T-helper 9 cell (primary cell): ENCODE results near the gene ITIH1.
"Not testable (repeated sequence)": the region's sequence is repeated elsewhere in the genome, so short reads cannot be mapped to it uniquely, and the experiment has no call there.

ENCODE experiments used
- DNase-seq: peaks from one replicate; pipeline ENCODE4 v3.0.0-alpha.2; 2020
- total RNA-seq, 2 donors: gene quantifications; one replicate each; lab custom pipeline; 2026; lab: John Stamatoyannopoulos, UW

ITIH1 gene
- total RNA-seq: 0 reads per million in 2 donors

DNA sequence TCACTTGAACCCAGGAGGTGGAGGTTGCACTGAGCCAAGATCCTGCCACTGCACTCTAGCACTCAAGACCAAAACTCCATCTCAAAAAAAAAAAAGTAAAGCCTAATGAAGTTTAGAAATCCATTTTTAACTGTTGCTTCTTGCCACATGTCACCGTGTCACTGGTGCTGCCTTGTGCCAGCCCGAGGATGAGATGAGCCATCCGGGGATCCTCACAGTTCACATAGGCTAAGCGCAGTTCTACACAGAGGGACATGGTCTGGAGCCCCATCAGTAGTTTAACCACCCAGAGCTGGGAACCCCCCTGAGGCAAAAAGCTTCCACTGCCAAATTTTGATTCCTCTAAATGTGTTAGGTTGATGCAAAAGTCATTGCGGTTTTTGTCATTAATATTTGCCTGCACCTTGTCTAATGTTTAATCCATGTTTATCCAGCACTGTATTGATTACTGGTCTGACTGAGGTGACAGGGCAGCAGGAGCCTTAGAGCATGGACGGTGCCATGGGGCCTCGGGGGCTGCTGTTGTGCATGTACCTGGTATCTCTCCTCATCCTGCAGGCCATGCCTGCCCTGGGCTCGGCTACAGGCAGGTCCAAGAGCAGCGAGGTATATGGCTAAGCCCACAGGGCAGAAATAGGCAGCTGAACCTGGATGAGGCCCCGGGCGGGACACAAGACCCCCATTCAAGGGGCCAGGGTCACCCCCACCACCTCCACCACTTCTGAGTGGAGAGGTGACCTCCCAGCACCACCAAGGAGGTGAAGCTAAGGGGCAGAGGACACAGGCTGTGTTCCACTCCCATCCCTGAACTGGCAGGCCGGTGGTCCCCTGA lies at the start of gene ITIH1:
Gene ITIH1 (plus strand): TSS at position 473 of the 832 bp plus-strand sequence. CDS start 17 bp downstream, at position 490.
- no peak for DNase-seq

DNA sequence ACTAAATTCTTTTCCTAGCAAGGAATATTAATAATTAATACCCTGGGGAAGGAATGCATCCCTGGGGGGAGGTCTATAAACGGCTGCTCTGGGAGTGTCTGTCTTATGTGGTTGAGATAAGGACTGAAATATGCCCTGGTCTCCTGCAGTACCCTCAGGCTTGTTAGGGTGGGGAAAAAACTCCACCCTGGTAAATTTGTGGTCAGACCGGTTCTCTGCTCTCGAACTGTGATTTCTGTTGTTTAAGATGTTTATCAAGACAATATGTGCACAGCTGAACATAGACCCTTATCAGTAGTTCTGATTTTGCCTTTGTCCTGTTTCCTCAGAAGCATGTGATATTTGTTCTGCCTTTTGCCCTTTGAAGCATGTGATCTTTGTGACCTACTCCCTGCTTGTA lies 48.6 kb upstream of the ITIH1 start:
- DNase-seq: not testable (repeated sequence)

DNA sequence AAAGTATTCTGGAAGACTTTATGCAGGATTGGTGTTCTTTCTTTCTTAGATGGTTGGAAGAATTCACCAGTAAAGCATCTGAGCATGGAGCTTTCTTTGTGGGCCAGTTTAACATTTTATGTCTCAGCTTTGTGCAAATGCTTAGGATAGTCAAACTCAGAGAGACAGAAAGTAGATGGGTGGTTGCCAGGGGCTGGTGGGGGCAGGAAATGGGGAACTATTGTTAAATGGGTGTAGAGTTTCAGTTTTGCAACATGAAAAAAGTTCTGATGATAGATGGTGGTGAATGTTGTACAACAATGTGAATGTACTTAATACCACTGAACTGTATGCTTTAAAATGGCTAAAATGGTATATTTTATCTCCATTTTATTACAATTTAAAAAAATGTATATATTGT lies 46.7 kb upstream of the ITIH1 start:
- no peak for DNase-seq

- DNase-seq: no peak
Observed at GRCh38 chr3:52731590-52731989, 45.8 kb upstream of the ITIH1 start.

DNA sequence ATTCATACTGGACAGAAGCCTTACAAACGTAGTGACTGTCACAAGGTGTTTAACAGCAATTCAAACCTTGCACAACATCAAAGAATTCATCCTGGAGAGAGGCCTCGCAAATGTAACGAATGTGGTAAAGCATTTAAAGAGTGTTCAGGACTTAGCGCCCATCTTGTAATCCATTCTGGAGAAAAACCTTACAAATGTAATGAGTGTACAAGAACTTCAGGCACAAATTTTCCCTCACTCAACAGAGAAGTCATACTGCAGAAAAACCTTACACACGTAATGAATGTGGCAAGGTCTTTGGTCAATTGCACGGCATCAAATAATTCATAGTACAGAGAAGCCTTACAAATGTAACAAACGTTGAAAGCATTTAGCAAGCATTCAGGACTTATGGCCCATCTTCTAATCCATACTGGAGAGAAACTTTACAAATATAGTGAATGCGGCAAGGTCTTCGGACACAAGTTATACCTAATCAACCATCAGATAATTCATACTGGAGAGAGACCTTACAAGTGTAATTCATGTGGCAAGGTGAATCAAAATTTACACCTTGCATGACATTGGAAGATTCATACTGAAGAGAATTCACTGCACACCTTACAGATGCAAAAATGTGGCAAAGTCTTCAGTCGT lies 44.0 kb upstream of the ITIH1 start:
- DNase-seq: no peak

DNA sequence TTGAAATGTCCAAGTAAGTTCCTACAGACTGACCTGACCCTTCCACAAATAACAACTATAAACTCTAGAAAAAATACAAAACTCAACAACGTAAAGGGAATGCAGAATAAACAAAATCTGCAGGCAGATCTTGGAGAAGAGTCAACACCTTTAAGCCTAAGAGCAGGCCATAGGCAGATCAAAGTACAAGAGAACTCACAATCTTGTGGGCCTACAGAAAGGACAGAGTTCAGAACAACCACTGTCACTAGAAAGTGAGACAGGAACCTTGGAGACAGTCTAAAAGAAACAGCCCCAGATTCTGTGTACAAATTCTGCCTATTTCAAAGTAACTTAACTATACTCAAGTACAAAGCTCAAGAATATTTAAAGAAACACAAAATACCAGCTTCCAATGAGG lies 37.7 kb upstream of the ITIH1 start:
- no peak for DNase-seq

GRCh38 chr3:52742418-52743041 lies 34.9 kb upstream of the ITIH1 start:
- DNase-seq: no peak

- DNase-seq: no peak
Observed at GRCh38 chr3:52743152-52743551, 34.2 kb upstream of the ITIH1 start.

- no peak for DNase-seq
Observed at GRCh38 chr3:52743721-52744120, 33.7 kb upstream of the ITIH1 start.

- no peak for DNase-seq
Observed at GRCh38 chr3:52752045-52752660, 25.2 kb upstream of the ITIH1 start.

DNA sequence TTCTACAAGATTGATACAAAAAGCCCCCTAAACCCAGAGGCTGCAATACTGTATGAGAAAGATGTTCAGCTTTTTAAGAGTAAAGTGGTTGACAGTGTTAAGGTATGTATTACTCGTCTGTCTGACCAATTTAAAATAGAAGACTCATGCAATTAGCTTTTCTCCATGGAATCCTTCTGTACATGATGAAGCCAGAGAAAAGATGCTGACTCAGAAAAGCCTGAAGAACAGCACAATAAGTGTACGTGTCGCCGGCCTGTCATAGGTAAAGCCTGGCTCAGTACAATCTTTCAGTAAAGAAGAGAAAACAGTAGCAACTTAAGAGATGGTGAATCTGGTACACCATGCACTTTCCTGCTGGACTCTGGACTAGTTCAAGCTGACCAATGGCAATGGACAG lies 23.0 kb upstream of the ITIH1 start:
- DNase-seq: no peak

GRCh38 chr3:52756141-52756540 lies 21.3 kb upstream of the ITIH1 start:
- no peak for DNase-seq

- no peak for DNase-seq
Observed at GRCh38 chr3:52763466-52763865, 13.9 kb upstream of the ITIH1 start.

DNA sequence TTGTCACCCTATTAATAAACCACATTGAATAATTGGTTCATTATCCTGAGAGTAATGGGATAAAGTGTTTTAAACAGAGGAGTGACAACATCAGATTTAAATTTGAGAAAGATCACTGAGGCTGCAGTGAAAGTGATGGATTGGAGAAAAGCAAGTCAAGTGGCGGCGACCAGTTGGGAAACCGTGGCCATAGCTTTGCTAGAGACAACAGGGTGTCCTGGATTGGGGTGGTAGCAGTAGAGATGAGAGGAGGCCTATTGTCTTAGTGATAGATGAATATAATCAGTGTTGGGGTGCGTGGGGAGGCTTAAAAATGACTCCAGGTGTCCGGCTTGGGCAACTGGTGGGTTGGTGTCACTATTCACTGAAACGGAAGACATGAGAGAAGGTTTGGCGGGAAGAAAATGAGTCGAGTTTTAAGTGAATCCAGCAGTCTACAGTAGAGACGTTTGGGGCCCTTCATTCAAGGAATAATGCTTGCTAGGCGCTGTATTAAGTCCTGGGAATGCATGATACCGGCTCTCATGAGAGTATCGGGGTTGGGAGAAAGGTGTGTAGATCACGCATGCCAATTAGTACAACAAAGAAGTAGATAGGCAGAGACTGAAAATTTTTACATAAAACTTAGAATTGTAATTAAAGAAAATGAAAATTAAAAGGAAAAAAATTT lies 7.5 kb upstream of the ITIH1 start:
- no peak for DNase-seq

- peak; percentile 54 for DNase-seq
Observed at GRCh38 chr3:52770496-52771333, 6.7 kb upstream of the ITIH1 start, which contains the start of gene NEK4. Gene NEK4 (minus strand): TSS chr3:52770940. CDS start chr3:52770746, 194 bp downstream.

DNA sequence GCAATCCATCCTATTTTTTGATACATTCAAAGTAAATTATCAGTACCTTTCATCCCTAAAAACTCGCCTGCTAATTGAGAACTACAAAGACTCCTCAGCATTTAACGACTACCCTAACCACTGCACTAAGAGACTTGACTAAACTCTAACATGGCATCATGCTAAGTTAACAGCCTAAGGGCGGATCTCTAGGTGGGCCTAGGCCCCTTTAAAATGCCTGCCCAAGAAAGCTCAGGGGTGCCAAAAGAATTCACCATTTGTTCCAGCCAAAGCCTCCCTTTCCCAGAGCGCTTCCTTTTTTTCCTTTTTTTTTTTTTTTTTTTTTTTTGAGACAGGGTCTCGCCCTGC lies 6.1 kb upstream of the ITIH1 start:
- no peak for DNase-seq

DNA sequence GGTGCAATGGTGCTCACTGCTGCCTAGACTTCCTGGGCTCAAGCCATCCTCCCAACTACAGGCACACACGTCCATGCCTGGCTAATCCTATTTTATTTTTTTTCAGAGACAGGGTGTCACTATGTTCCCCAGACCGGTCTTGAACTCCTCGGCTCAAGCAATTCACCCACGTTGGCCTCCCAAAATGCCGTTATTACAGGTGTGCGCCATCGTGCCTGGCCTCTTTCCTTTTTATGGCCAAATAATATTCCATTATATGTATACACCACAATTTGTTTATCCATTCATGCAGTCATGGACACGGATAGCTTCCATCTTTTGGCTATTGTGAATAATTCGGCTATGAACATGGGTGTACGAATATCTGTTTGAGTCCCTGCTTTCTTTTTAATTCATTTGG lies 5.7 kb upstream of the ITIH1 start:
- no peak for DNase-seq

DNA sequence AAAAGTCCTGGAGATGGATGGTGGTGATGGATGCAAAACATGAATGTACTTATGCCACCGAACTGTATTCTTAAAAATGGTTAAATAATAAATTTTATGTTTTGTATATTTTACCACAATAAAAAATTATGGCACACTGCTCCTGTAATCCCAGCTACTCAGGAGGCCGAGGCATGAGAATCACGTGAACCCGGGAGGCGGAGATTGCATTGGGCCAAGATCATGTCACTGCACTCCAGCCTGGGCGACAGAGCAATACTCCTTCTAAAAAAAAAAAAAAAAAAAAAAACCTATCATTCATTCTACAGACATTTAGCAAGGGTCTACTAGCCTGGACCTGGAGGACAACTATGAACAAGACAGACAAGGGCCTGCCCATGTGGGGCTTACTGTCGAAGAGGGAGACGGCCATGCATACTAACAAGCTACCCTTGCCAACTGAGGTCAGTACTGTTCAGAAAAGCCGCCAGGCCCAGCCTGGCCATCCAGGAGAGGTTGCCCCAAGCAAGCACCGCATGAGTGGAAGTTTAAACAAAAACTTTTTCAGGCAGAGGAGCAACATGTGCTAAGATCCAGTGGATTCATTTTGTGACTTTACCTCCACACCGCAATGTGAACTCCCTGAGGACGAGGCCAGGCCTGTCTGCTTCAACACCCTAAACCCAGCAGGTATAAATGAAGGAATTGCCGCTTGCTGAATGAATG lies 3.9 kb upstream of the ITIH1 start:
- no peak for DNase-seq

GRCh38 chr3:52774066-52774713 lies 3.2 kb upstream of the ITIH1 start:
- no peak for DNase-seq
